GM18907 (cell line): ENCODE results near the gene IDH1.
"Not testable (repeated sequence)": the region's sequence is repeated elsewhere in the genome, so short reads cannot be mapped to it uniquely, and the experiment has no call there.

Experiments
- ATAC-seq: cut with Tn5 transposase; IDR thresholded peaks from one replicate; pipeline ENCODE4 v1.9.1; 2021; ENCODE audit warnings: mild to moderate bottlenecking, moderate library complexity; ENCODE audit not compliant: unreplicated experiment

IDH1 gene

DNA sequence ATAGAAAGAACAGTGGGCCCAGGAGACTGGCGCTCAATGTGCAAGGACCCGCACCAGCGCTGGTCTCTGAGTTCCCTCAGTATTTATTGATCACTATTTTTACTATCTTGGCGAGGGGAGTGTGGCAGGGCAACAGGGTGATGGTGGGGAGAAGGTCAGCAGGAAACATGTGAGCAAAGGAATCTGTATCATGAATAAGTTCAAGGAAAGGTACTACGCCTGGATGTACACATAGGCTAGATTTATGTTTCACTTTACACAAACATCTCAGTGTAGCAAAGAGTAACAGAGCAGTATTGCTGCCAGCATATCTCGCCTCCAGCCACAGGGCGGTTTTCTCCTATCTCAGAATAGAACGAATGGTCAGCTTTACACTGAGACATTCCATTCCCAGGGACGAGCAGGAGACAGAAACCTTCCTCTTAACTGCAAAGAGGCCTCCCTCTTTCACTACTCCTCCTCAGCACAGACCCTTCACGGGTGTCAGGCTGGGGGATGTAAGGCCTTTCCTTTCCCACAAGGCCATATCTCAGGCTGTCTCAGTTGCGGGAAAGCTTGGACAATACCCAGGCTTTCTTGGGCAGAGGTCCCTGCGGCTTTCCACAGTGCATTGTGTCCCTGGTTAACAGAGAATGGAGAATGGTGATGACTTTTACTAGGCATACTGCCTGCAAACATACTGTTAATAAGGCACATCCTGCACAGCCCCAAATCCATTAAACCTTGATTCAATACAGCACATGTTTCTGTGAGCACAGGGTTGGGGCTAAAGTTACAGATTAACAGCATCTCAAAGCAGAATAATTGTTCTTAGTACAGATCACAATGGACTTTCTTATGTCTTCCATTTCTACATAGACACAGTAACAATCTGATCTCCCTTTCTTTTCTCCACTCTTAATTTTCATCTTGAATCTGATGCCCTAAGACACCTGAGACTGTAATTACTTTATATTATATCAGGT, 2.3 kb upstream of the IDH1 start:
- ATAC-seq: not testable (repeated sequence)

DNA sequence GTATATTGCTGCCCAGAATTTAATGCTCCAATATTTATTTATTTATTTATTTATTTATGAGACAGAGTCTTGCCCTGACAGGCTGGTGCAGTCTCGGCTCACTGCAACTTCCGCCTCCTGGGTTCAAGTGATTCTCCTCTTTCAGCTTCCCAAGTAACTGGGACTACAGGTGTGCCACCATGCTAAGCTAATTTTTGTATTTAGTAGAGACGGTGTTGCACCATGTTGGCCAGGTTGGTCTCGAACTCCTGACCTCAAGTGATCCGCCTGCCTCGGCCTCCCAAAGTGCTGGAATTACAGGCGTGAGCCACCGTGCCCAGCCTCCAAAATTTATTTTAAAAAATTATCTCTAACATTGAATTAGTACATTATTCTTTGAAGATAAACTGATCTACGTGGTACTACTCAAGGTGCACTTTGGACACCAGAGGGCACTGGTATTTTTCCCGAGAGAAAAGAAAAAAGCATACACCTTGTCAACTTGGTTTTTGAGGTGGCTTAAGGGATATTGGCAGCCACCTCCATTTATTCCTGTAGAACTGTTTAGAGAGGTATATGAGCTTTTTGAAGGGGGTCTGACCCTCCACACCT, 1.4 kb upstream of the IDH1 start:
- no peak for ATAC-seq

GRCh38 chr2:208255557-208256106, 761 bp upstream of the IDH1 start:
- ATAC-seq: peak; percentile 24

- peak; percentile 78 for ATAC-seq
These were observed 577 bp downstream of the IDH1 start for GRCh38 chr2:208254118-208254870.

- ATAC-seq: no peak
These were observed 1.2 kb downstream of the IDH1 start for GRCh38 chr2:208253600-208254117.

DNA sequence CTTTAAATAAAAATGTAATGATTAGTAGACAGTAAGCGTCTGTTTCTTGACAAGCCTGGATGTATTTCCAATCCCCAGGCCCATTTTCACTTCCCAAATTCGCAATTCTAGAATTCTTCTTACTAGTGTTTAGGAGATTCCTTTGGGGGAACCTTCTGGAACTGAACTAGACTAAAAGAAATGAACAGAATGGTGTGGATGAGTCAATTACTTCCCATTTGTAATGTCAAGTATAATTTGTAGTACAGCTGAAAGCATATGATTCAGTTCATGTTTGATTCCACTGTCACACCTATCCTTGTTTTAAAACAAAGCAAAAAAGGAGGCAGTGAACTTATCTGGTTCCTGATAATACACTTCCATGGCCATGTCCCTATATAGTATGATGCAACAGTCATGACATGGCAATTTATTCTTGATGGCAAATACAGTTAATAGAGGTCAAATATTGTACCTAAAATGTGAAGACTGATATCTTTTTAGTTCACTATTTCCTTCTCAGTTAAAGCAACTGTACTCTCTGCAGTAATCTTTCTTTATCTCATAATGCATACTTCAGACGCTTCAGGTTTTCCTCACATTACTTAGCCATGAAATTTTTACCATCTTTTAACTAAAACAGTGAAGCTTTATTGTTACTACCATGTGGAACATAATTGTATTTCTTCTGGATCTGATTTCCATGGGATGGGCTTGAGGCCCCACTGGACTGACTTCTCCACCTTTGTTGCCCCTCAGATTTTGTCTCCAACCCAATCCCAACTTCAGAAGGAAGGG, 2.0 kb downstream of the IDH1 start:
- ATAC-seq: no peak

- no peak for ATAC-seq
These were observed 3.8 kb downstream of the IDH1 start for GRCh38 chr2:208251098-208251497.

DNA sequence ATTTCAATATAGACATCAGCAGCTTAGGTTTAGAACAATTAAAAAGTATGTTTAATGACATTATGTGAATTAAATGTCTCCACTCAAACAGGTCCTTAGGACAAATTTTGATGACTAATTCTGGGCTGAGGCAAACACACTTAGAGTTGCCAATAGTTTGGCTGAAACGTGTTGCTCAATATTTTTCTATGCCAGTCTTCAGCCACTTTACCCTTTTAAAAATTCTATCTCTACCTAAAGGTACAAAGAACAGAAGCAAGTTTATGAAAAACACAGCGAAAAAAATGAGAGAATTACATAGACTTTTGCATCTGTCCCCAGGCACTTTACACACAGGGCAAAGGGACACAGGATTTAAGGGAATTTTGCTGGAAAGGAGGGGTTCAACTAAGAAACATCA, 4.5 kb downstream of the IDH1 start:
- no peak for ATAC-seq

- no peak for ATAC-seq
These were observed 5.6 kb downstream of the IDH1 start for GRCh38 chr2:208249296-208249695.

GRCh38 chr2:208248601-208249000, 6.3 kb downstream of the IDH1 start:
- ATAC-seq: no peak

- ATAC-seq: no peak
These were observed 9.1 kb downstream of the IDH1 start for GRCh38 chr2:208245746-208246145.

GRCh38 chr2:208244422-208244821, 10.4 kb downstream of the IDH1 start:
- no peak for ATAC-seq

DNA sequence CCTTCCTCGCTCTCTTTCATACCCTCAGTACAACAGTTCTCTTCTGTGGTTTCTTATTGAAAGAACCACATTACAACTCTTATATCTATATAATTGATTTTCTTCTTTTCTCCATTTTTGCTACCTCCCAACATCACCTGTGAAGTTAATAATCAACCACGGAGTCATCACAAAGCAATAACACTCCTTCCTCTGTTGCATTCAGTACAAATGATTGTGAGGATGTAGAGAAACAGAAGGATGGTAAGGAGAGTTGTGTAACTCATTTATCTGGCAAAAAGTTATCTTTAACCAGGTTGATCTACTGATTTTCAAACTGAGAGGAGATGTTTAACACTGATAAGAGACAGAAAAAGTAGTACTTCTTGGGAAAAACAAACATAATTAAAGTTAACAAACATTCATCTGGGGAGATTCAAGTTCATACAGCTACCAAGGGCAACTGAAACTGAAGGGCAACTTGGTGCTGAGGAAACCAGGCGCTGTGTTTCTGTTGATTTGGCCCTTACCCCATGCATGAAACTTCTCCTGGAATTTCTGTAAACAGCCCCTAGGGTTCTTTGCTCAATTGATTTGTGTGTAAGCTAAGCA, 14.2 kb downstream of the IDH1 start:
- no peak for ATAC-seq

- no peak for ATAC-seq
These were observed 14.9 kb downstream of the IDH1 start for GRCh38 chr2:208239770-208240493.

- no peak for ATAC-seq
These were observed 19.0 kb downstream of the IDH1 start for GRCh38 chr2:208235860-208236259.

- ATAC-seq: no peak
These were observed 20.1 kb downstream of the IDH1 start for GRCh38 chr2:208234786-208235185.

- no peak for ATAC-seq
These were observed 26.4 kb downstream of the IDH1 start for GRCh38 chr2:208228476-208228875.

DNA sequence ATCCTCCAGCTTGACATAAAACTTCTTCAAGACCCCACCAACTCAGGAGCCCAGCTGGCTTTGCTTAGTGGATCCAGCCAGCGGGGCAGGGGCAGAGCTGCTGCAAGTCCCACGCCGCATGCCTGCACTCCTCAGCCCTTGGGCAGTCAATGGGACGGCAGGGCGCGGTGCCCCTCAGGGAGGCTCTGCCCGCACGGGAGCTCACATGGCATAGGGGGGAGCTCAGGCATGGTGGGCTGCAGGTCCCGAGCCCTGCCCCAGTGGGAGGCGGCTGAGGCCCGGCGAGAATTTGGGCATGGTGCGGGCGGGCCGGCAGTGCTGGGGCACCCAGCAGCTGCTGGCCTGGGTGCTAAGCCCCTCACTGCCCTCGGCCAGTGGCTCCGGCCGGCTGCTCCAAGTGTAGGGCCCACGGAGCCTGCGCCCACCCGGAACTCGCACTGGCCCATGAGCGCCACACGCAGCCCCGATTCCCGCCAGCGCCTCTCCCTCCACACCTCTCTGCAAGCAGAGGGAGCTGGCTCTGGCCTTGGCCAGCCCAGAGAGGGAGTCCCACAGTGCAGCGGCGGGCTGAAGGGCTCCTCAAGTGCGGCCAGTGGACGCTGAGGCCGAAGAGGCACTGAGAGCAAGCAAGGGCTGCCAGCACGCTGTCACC, 27.2 kb downstream of the IDH1 start:
- no peak for ATAC-seq

DNA sequence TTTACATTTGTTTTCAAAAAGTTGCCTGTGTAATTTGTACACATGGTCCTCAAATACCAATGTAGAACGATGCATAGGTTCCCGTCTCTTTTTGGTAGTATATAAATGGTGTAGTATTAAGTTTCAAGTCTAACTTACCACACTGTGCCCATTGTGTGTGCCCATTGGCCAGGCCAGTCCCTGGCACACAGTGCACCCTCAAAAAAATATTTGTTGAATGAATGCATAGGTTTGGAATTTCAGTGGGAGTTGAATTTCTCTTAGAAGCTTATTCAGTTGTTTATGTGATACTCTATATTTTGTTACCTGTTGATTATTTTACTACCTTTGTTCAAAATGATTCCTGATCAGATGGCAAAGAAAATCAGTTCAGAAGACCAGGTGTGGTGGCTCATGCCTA, 30.1 kb downstream of the IDH1 start:
- ATAC-seq: no peak
